GM21528 (cell line): ENCODE measurements around the gene SHLD3.
"Not testable (repeated sequence)": the region's sequence is repeated elsewhere in the genome, so short reads cannot be mapped to it uniquely, and the experiment has no call there.

Experiments
- ATAC-seq: cut with Tn5 transposase; IDR thresholded peaks from one replicate; pipeline ENCODE4 v1.9.1; 2021; ENCODE audit warnings: mild to moderate bottlenecking, moderate library complexity; ENCODE audit not compliant: unreplicated experiment, low FRiP score

SHLD3 gene, protein sequence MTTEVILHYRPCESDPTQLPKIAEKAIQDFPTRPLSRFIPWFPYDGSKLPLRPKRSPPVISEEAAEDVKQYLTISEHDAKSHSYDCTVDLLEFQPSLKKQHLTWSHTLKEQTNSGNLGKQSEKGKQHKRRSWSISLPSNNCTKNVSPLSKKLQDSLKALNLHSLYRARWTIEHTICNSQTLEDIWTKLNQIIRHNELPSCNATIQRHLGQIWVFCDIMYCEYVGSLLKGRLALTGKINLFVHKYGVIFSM

DNA sequence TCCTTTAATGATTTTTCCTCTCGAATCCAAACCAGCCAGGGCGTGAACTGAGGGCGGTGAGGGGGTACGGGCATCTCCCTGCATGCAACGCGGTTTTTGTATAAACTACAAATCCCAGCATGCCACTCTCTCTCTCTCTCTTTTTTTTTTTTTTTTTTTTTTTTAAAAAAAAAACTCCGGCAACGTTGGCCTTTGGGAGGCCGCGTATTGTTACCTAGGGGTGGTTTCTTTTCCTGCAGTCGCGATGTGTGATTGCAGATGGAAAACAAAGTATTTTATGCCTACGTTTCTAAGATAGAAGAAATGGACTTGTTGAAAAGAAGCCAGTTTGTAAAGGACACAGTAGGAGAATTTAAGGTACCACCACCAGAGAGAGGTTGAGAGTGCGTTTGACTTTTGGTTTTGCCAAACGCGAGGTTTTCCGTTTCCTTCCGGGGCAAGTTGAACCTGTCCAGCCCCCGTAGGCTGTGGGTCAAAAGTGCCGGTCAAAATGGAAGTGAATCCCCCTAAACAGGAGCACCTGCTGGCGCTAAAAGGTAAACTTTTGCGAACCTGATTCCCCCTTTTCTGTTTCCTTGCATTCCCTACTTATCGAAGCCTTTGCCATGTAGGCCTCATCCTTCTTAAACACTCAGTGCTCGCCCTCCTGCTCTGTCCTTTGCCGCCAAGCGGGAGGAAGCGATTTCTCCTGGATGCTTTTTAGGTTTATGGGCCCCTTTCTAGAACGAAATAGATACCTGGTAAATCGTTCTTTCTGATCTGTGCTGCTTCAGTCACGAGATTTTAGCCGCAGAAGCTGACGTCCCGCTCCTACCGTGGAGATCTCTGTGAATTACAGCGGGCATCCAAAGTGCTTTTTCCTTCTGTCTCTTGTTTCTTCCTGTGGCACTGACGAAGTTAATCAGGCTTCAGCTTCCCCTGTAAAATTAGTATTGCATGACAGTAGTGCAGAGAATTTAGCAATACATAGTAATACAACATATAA is at the start of gene SHLD3, which contains the start of gene TRAPPC13:
Gene SHLD3 (plus strand): TSS at position 457 of the 985 bp plus-strand sequence. CDS start 4,561 bp downstream, outside the sequence.
Gene TRAPPC13 (plus strand): TSS at position 457 of the 985 bp plus-strand sequence. CDS start 34 bp downstream, at position 491.
- peak; percentile 83 for ATAC-seq

- ATAC-seq, result no peak
Measured at GRCh38 chr5:65577141-65577540, 47.7 kb upstream of the SHLD3 start.

- ATAC-seq, result no peak
Measured at GRCh38 chr5:65588694-65589093, 36.1 kb upstream of the SHLD3 start.

GRCh38 chr5:65601761-65602160 is 23.1 kb upstream of the SHLD3 start:
- not testable (repeated sequence) for ATAC-seq

DNA sequence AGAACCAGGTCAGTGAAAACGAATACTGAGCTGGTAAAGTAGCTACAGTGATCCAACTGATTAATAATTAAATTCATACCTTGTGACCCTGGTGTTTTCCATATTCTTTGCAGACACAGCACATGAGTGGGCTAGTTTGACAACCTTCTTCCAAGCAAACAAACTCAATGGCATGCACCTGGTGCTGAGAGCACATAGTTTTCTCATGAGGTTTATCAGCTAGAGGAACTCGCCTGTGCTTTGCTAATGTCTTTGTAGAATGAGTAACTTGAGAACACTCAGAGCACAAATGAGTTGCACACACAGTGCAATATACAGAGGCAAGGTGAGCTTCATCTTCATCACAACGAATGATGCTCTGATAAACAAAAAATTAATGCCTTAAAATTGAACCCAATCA is 13.3 kb upstream of the SHLD3 start:
- no peak for ATAC-seq

DNA sequence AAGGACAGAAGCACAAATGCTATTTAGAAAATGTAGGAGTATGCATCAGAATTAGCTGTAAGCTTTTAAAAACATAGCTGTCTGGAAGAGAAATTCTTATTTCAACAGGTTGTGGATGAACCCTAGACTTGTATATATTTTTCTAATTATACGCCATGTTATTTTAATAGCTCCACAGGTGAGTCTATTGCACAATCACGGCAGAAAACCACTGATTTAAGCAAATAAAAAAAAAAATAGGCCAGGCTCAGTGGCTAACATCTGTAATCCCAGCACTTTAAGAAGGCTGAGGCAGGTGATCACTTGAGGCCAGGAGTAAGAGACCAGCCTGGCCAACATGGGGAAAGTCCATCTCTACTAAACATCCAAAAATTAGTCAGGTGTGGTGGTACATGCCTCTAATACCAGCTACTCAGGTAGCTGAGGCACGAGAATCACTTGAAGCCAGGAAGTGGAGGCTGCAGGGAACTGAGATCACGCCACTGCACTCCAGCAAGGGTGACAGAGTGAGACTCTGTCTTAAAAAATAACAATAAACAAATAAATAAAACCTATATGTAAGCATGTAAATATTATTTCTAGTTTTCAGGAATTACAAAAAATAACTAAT is 12.4 kb upstream of the SHLD3 start:
- no peak for ATAC-seq

DNA sequence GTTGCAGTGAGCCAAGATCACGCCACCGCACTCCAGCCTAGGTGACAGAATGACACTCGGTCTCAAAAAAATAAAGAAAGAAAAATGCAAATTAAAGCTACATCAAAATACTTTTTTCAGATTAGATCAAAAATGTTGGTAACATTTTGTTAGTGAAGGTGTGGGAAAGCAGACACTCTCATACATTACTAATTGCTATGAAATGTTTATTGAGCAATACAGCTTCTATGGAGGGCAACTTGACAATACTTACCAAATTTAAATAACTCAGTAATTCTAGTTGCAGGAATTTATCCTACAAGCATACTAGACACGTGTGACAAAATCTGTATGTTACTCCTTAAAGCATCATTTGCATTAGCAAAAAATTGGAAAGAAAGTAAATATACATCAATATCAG is 4.8 kb upstream of the SHLD3 start:
- ATAC-seq, result no peak

- ATAC-seq, result not testable (repeated sequence)
Measured at GRCh38 chr5:65621961-65622360, 2.9 kb upstream of the SHLD3 start.

- ATAC-seq, result no peak
Measured at GRCh38 chr5:65623482-65623881, 1.3 kb upstream of the SHLD3 start.

- peak; percentile 94 for ATAC-seq
Measured at GRCh38 chr5:65624025-65624570, 729 bp upstream of the SHLD3 start, which contains the start of gene TRIM23. TRIM23 (minus strand) TSS chr5:65624333; CDS start chr5:65624274, 59 bp downstream.

- no peak for ATAC-seq
Measured at GRCh38 chr5:65625743-65626142, 916 bp downstream of the SHLD3 start.

DNA sequence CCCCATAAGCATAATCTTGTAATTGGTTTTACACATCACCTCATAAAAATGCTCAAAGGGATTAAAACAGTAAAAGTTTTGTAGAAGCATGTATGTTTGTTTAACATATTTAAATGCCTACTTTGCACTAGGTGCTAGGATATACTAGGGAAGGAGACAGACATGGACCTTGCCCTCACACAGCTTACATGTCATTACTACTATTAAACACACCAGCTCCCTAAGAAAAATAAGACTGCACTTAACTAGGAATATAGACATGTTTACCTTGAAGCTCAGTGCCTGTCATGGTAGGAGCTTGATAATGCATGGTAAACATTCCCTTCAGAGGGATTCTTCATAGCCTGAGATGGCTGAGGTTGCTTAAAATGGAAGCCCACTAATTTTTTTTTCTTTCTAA is 6.2 kb downstream of the SHLD3 start:
- no peak for ATAC-seq

GRCh38 chr5:65640240-65640639 is 15.4 kb downstream of the SHLD3 start:
- no peak for ATAC-seq

DNA sequence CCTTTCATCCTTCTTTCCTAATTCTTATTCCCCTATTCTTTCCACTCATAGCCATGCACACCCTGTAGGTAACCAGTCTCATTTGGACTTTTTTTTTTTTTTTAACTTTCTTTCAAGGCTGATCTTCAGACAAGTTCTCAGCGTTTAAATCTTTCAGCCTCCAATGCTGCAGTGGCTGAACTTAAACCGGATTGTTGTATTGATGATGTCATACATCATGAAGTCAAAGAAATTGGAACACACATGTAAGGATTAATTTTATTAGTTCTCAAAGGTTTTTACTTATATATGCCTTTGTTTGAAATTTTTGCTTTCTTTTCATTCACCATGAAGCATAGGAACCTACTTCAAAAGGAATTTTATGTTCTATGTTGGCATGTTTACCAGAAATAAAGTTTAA is 22.1 kb downstream of the SHLD3 start:
- no peak for ATAC-seq

DNA sequence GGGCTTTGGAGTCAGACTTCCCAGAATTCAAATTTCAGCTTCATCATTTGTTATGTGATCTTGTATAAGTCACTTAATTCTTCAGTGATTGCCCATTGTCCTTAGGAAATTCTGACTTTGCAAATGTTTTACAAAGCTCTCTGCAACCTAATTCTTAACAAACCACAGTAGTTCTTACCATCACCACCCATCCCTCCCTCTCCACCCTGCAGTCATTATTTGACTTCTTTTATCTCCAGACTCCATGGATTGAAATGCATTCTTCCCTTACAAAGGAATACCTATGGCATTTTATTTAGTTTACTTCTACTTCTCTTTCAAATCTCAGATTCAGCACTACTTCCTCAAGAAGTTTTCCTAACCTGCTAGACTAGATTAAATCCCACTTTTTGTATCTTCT is 23.1 kb downstream of the SHLD3 start:
- no peak for ATAC-seq

DNA sequence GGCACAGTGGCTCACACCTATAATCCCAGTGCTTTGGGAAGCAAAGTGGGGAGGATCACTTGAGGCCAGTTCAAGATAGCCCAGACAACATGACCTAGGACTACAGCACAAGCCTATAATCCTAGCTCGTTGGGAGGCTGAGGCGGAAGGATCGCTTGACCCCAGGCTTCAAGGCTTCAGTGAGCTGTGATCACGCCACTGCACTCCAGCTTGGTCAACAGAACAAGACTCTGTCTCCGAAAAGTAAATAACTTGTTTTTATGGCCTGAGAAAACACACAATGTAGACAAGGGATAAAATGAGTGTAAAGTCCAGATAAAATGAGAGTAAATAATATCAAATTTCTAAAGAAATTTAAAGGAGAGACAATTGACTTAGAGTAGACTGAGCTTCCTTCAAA is 26.3 kb downstream of the SHLD3 start:
- no peak for ATAC-seq

DNA sequence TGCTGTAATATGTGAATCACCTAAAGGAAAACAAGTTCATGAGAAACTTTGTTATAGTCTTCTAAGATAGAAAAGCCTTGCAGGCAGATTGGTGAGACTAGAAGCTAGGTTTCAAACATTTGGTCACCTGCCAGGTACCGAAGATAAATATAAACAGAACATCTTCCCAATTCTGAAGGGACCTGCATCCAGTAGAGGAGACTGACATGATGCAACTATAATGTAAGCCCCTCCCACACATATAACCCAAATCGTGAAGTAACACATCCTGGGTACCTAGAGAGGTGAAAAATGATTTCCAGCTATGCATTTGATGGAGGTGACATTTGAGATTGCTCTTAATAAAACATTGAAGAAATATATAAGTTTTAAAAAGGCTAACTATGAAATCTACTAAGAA is 29.9 kb downstream of the SHLD3 start:
- no peak for ATAC-seq

DNA sequence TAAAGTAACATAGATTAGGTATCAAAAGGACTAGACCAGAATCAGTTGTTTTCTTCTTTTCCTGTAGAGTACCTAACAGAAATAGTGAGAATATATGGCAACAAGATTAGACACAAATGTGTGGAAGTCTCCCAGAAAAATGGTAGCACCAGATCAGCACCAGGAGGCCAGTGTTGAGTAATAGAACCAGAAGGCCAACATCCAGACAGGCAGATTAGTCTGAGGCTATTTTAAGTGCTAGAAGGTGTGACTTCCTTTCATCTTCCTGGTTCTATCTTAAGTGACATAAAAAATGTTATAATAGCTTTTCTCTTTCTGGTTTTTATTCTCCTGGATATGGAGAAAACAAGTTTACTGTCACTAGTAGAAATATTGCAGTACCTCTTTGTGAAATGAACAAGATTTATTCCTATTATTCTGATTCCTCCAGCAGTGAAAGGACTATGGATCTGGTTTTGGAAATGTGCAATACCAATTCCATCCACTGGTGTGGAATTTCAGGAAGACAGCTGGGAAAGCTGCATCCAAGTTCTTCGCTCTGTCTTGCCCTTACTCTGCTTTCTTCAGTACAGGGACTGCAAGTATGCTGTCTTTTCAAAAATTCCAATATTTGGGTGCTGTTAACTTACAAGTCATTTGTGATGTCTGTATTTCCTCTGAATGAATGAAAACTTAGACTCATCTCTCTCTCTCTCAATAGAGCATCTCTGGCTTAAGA is 39.1 kb downstream of the SHLD3 start:
- no peak for ATAC-seq

GRCh38 chr5:65668696-65669095 is 43.9 kb downstream of the SHLD3 start:
- ATAC-seq, result no peak

- no peak for ATAC-seq
Measured at GRCh38 chr5:65672796-65673195, 48.0 kb downstream of the SHLD3 start.
